ENCODE results near the gene HTR1D. TPM values are rescaled to one million over a fixed set of nuclear protein-coding genes. Genes with fewer than 3 reads are reported as not detected.

HTR1D gene
- total and polyA plus RNA-seq, 3 donors from 2014 or later: 0.19 to 0.70 TPM; not detected in 1

DNA sequence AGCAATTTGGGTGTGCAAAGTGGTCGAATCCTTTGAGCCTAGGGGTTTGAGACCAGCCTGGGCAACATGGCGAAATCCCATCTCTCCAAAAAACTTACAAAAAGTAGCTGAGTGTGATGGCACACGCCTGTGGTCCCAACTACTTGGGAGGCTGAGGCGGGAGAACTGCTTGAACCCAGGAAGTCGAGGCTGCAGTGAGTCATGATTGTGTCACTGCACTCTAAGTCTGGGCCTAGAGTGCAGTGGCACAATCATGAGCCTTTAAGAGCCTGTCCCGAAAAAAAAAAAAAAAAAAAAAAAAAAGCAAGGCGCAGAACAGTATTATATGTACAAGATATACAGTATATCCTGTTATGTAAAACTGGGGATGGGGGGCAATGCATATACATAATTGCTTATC, 25.1 kb upstream of the HTR1D start:
- Histone ChIP-seq H3K4me3 (no peak overlapping the region), H3K27me3 (no peaks in the 10 kb centered on the region), H3K27ac (no peak overlapping the region), H3K4me1 (no peaks in the 10 kb centered on the region), H3K9me3 (no peaks in the 10 kb centered on the region), H3K36me3 (ENCODE audit: low read depth, missing control alignments) (no peaks in the 10 kb centered on the region)
- TF ChIP-seq, protein P1, sequence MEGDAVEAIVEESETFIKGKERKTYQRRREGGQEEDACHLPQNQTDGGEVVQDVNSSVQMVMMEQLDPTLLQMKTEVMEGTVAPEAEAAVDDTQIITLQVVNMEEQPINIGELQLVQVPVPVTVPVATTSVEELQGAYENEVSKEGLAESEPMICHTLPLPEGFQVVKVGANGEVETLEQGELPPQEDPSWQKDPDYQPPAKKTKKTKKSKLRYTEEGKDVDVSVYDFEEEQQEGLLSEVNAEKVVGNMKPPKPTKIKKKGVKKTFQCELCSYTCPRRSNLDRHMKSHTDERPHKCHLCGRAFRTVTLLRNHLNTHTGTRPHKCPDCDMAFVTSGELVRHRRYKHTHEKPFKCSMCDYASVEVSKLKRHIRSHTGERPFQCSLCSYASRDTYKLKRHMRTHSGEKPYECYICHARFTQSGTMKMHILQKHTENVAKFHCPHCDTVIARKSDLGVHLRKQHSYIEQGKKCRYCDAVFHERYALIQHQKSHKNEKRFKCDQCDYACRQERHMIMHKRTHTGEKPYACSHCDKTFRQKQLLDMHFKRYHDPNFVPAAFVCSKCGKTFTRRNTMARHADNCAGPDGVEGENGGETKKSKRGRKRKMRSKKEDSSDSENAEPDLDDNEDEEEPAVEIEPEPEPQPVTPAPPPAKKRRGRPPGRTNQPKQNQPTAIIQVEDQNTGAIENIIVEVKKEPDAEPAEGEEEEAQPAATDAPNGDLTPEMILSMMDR (IDR thresholded peaks at IDR 0.05): no peak
- no peak for TF ChIP-seq POLR2A (IDR thresholded peaks at IDR 0.05)
- intact Hi-C loops (cut with DNase I; ENCODE audit: low total_unique reads): no loop called here
- DNase-seq: no peak
- WGBS, 2 donors: 91 to 94% methylated on average over 7 of the region's 7 CpGs

DNA sequence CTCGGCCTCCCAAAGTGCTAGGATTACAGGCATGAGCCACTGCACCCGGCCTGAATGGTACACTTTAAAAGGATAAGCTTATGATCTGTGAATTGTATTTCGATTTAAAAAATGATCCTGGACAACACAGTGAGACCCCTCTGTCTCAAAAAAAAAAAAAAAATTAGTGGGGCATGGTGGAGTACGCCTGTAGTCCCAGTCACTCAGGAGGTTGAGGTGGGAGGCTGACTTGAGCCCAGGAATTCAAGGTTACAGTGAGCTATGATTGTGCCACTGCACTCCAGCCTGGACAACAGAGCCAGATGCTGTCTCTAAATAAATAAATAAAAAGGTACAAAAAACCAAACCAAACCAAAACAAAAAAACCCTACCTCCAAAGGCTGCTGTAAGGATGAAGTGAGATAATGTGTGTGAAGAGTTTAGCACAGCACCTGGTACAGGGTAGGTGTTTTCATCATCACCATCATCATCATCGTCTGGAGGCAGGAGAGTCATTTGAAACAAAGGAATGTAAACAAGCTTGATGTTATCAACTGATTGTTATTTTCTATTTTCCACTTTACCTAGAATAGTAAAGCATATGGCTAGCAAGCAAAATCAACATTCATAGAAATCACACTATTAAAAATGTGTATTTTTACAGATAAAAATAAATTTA, 22.5 kb upstream of the HTR1D start:
- Histone ChIP-seq H3K27me3 (no peaks in the 10 kb centered on the region), H3K9me3 (no peaks in the 10 kb centered on the region), H3K4me1 (no peaks in the 10 kb centered on the region), H3K36me3 (ENCODE audit: low read depth, missing control alignments) (no peaks in the 10 kb centered on the region), H3K4me3 (no peak overlapping the region), H3K27ac (no peak overlapping the region)
- 83 to 93% methylated on average over 5 of the region's 5 CpGs for WGBS, 2 donors
- DNase-seq: no peak
- TF ChIP-seq POLR2A (IDR thresholded peaks at IDR 0.05): no peak
- TF ChIP-seq, protein P1 (IDR thresholded peaks at IDR 0.05): no peak
- intact Hi-C loops (cut with DNase I; ENCODE audit: low total_unique reads): no loop called here

DNA sequence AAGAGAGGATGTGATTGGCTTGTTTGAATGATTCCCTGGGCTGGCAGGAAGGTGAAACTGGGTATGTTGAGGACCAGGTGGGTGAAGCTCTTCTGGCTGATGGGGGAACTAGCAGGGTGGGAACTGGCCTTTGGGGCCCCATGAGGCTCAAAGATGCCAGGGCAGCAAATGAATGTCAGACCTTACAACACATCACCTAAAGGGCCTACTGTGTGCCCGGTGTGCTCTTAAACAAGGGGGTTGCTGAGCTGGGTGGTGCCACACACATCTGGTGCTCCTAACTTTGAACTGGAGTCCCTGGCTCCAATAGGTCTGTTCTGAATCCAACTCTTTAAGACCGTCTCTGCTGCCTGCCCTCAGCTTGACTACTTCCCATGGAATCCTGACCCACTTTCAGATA, 21.3 kb upstream of the HTR1D start:
- Histone ChIP-seq H3K27me3 (no peaks in the 10 kb centered on the region), H3K27ac (no peak overlapping the region), H3K36me3 (ENCODE audit: low read depth, missing control alignments) (no peaks in the 10 kb centered on the region), H3K4me1 (no peaks in the 10 kb centered on the region), H3K4me3 (no peak overlapping the region), H3K9me3 (no peaks in the 10 kb centered on the region)
- no peak for DNase-seq
- WGBS, 2 donors: 97 to 98% methylated on average over 2 of the region's 2 CpGs
- intact Hi-C loops (cut with DNase I; ENCODE audit: low total_unique reads): no loop called here
- no peak for TF ChIP-seq POLR2A (IDR thresholded peaks at IDR 0.05)
- TF ChIP-seq, protein P1 (IDR thresholded peaks at IDR 0.05): no peak

DNA sequence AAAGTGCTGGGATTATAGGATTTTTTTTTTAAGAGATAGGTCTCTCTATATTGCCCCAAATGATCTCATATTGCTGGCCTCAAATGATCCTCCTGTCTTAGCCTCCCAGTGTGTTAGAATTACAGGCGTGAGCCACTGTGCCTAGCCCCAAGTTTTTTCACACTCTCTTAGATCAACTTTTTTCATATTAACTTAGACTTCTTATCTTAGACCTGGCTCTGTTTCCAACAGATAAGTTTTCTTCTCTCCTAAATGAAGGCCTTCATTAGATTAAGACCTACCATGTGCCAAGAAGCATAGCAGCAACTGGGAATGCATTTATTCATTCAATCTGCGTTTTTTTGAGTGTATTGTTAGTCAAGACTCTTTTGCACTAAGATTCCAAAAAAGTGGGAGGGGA, 20.2 kb upstream of the HTR1D start:
- TF ChIP-seq POLR2A (IDR thresholded peaks at IDR 0.05): no peak
- TF ChIP-seq, protein P1 (IDR thresholded peaks at IDR 0.05): no peak
- H3K36me3 ChIP-seq (ENCODE audit: low read depth, missing control alignments): no peaks in the 10 kb centered on the region
- H3K27ac ChIP-seq: no peak overlapping the region
- H3K4me1 ChIP-seq: no peaks in the 10 kb centered on the region
- WGBS, 2 donors: 85 to 97% methylated on average over 2 of the region's 2 CpGs
- H3K4me3 ChIP-seq: no peak overlapping the region
- H3K9me3 ChIP-seq: no peaks in the 10 kb centered on the region
- intact Hi-C loops (cut with DNase I; ENCODE audit: low total_unique reads): no loop called here
- DNase-seq: no peak
- no peaks in the 10 kb centered on the region for H3K27me3 ChIP-seq

DNA sequence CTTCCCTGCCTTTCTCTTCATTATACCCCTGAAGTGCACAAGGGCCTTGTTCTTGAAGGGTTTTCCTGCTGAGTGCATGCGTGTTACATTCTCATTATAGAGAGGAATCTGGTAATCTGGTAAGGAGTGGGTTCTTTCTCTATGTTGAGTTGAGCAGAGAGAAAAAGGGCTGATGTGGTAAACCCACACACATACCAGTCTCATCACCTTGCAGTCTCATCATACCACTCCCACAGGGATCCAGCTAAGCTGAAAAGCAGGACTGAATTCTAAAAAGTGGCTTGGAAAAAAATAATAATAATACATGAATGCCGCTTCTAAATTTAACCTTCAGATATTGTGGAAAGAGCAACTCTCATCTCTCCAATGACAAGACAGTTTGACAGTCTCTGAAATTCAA, 10.5 kb upstream of the HTR1D start:
- H3K36me3 ChIP-seq (ENCODE audit: low read depth, missing control alignments): no peaks in the 10 kb centered on the region
- H3K4me3 ChIP-seq: no peak overlapping the region
- no peaks in the 10 kb centered on the region for H3K4me1 ChIP-seq
- no peaks in the 10 kb centered on the region for H3K27me3 ChIP-seq
- no peak for TF ChIP-seq POLR2A (IDR thresholded peaks at IDR 0.05)
- TF ChIP-seq, protein P1 (IDR thresholded peaks at IDR 0.05): no peak
- intact Hi-C loops (cut with DNase I; ENCODE audit: low total_unique reads): no loop called here
- no peak overlapping the region for H3K27ac ChIP-seq
- DNase-seq: no peak
- 90 to 97% methylated on average over 2 of the region's 2 CpGs for WGBS, 2 donors
- no peaks in the 10 kb centered on the region for H3K9me3 ChIP-seq

Measured in testis (tissue), 3 donors.